GM12878 (cell line): ENCODE results near the gene EFHD2. TPM values are rescaled to one million over a fixed set of nuclear protein-coding genes. Genes with fewer than 3 reads are reported as not detected.

Source experiments
- ATAC-seq: fragments of 200-7000 bp; cut with Tn5 transposase; 3 replicates; pipeline ENCODE4 v1.9.1; 2020; ENCODE audit warnings: mild to moderate bottlenecking, moderate library complexity
- BruUV-seq: library from RNA; stranded (reverse); fragments of 400-500 nt; replicated peaks from 2 replicates; lab custom pipeline; 2021; lab: Mats Ljungman, UMichigan
- CTCF ChIA-PET: fragments of 300-600 bp; sonication (Branson Sonifier 250); formaldehyde crosslinking; extraction: SDS; loops from one replicate; lab custom pipeline; 2021; ENCODE audit warnings: inconsistent platforms; lab: Yijun Ruan, JAX
- POLR2A ChIA-PET: fragments of 350-600 bp; formaldehyde crosslinking; extraction: SDS; loops from one replicate; lab custom pipeline; 2021; ENCODE audit warnings: inconsistent platforms; lab: Charles Lee
- RAD21 ChIA-PET: fragments of 300-600 bp; sonication (Branson Sonifier 250); formaldehyde crosslinking; loops from one replicate; lab custom pipeline; 2023; ENCODE audit warnings: antibody characterized with exemption; ENCODE audit not compliant: unreplicated experiment; lab: Charles Lee
- SMC1A ChIA-PET: fragments of 300-600 bp; sonication (Branson Sonifier 250); formaldehyde crosslinking; loops from one replicate; lab custom pipeline; 2023; ENCODE audit not compliant: unreplicated experiment, uncharacterized antibody; lab: Charles Lee
- DNase-seq: peaks from one replicate; pipeline ENCODE4 v3.0.0-alpha.2; 2011; ENCODE audit warnings: low read depth, low spot score
- FAIRE-seq: peaks from 3 replicates; lab custom pipeline; 2011; peaks lifted over from hg19 to GRCh38; lab: Jason Lieb, UNC
- H2AFZ ChIP-seq: 2 replicates; pipeline ENCODE4 v1.6.0; 2011; ENCODE audit warnings: low read depth, low read length, control low read depth; ENCODE audit not compliant: control insufficient read depth
- H3K27ac ChIP-seq: 2 replicates; pipeline ENCODE4 v1.5.1; 2011; ENCODE audit warnings: control low read depth; ENCODE audit not compliant: control insufficient read depth, insufficient read depth
- H3K27me3 ChIP-seq, 2 experiments: replicated peaks in 1 of 2; 2 replicates each; pipeline versions ENCODE4 v1.6.0 to v1.6.1; 2011; ENCODE audit warnings: low read length in 1 of 2; ENCODE audit not compliant: control insufficient read depth in 2 of 2, insufficient read depth in 2 of 2
- H3K36me3 ChIP-seq, 2 experiments: 2 replicates each; pipeline ENCODE4 v1.5.1; 2011; ENCODE audit warnings: low read length in 1 of 2; ENCODE audit not compliant: control insufficient read depth in 2 of 2, insufficient read depth in 2 of 2
- H3K4me1 ChIP-seq: 2 replicates; pipeline ENCODE4 v1.6.1; 2011; ENCODE audit warnings: mild to moderate bottlenecking, low read length, moderate library complexity, mixed read lengths; ENCODE audit not compliant: control insufficient read depth, insufficient read depth
- H3K4me2 ChIP-seq: 2 replicates; pipeline ENCODE4 v1.6.0; 2011; ENCODE audit warnings: control low read depth; ENCODE audit not compliant: control insufficient read depth, insufficient read depth
- H3K4me3 ChIP-seq: fragments of 200-600 bp; sonication (generic); 2 replicates; pipeline ENCODE4 v1.5.1; 2016
- H3K79me2 ChIP-seq: 2 replicates; pipeline ENCODE4 v1.6.0; 2011; ENCODE audit warnings: low read length; ENCODE audit not compliant: control insufficient read depth, insufficient read depth
- H3K9ac ChIP-seq: 2 replicates; pipeline ENCODE4 v1.8.0; 2011; ENCODE audit warnings: low read length, control low read depth, mixed read lengths; ENCODE audit not compliant: control insufficient read depth, insufficient read depth
- H3K9me3 ChIP-seq: replicated peaks from 3 replicates; pipeline ENCODE4 v1.5.1; 2011; ENCODE audit warnings: mild to moderate bottlenecking, low read length; ENCODE audit not compliant: control insufficient read depth, insufficient read depth
- H4K20me1 ChIP-seq: 2 replicates; pipeline ENCODE4 v1.6.0; 2011; ENCODE audit not compliant: control insufficient read depth, insufficient read depth
- CEBPZ ChIP-seq: fragments of 150-350 bp; IDR thresholded peaks from 2 replicates; pipeline ENCODE4 v1.6.1; 2016; ENCODE audit warnings: low read depth, low read length
- EGR1 ChIP-seq, 2 experiments: IDR thresholded peaks; 1 replicate in 1 of 2; 2 replicates in 1 of 2; pipeline ENCODE4 v1.6.1; 2011 to 2012; ENCODE audit warnings: low read depth in 2 of 2, low read length in 2 of 2, borderline replicate concordance in 1 of 2, mild to moderate bottlenecking in 1 of 2, moderate library complexity in 1 of 2
- MTA3 ChIP-seq: IDR thresholded peaks from 2 replicates; pipeline ENCODE4 v1.6.1; 2012; ENCODE audit warnings: low read length, inconsistent platforms, borderline replicate concordance
- REST ChIP-seq: IDR thresholded peaks from 2 replicates; pipeline ENCODE4 v1.6.1; 2012; ENCODE audit warnings: mild to moderate bottlenecking, low read depth, low read length
- ZBTB4 ChIP-seq: fragments of 450-650 bp; formaldehyde crosslinking; IDR thresholded peaks from 2 replicates; pipeline ENCODE4 v1.4.0; 2022; ENCODE audit warnings: mild to moderate bottlenecking, moderate library complexity
- WGBS: methylation state at CpG from one replicate; pipeline ENCODE4 v1.1.6; 2016; ENCODE audit warnings: low lambda C conversion rate; ENCODE audit not compliant: insufficient replicate concordance, insufficient coverage; ENCODE audit errors: missing lambda C conversion rate; 5-methylcytosine and 5-hydroxymethylcytosine counted together
- in situ Hi-C: fragments of 300-500 bp; cut with MboI; formaldehyde crosslinking; loops from 9 replicates; pipeline ENCODE4 v1.14.3; 2018; ENCODE audit warnings: mixed read lengths
- intact Hi-C: fragments of 100-400 bp; cut with micrococcal nuclease; formaldehyde crosslinking; loops from one replicate; pipeline ENCODE4 v1.14.2; 2022; ENCODE audit not compliant: unreplicated experiment
- polyA plus RNA-seq, 11 experiments: library from polyadenylated mRNA; depleted of rRNA in 4 of 11; unstranded in 6 of 11; stranded (reverse) in 5 of 11; fragments of >200 nt; fragmentation: Nextera tagmentation in 4 of 11; fragmentation: Illumina TruSeq in 1 of 11; extraction: Ambion mirVana in 4 of 11; extraction: Trizol in 1 of 11; gene quantifications; 1 replicate in 1 of 11; 2 replicates in 10 of 11; pipeline versions ENCODE4 v1.2.1 to v1.2.3, GENCODE V29; 2011 to 2016; ENCODE audit warnings: inconsistent platforms in 2 of 11, missing spikeins in 2 of 11, low read depth in 1 of 11
- total RNA-seq, 4 experiments: library from RNA; depleted of rRNA in 3 of 4; stranded (reverse); fragments of >200 nt in 3 of 4; fragmentation: Illumina TruSeq in 1 of 4; extraction: Trizol in 1 of 4; gene quantifications; 2 replicates each; pipeline versions ENCODE4 v1.2.1 to v1.2.3, GENCODE V29; 2013 to 2021

The EFHD2 gene
- total and polyA plus RNA-seq, 10 of the 15 experiments (the other 5 are each of a cell fraction or from before 2014, with no cell fraction given) = 4.0 to 114 (median 66.1) TPM

- intact Hi-C loops (no loop called here), in situ Hi-C loops (no loop called here)
- FAIRE-seq (no peak), ATAC-seq (no peak), DNase-seq (no peak)
- no peaks in the 10 kb centered on the region for H3K27me3 ChIP-seq
- H3K27ac ChIP-seq = no peak within 1 kb of the TSS
- H4K20me1 ChIP-seq = no peaks in the 10 kb centered on the region
- no peaks in the 10 kb centered on the region for H3K79me2 ChIP-seq
- no peak within 1 kb of the TSS for H2AFZ ChIP-seq
- no peak within 1 kb of the TSS for H3K9ac ChIP-seq
- WGBS = 27% methylated on average over 5 of the region's 5 CpGs
- SMC1A ChIA-PET = no interaction called here
- RAD21 ChIA-PET = no interaction called here
- no peaks in the 10 kb centered on the region for H3K36me3 ChIP-seq
- BruUV-seq = no TSS peak
- TF ChIP-seq MTA3 = no peak
- POLR2A ChIA-PET = no interaction called here
- H3K4me3 ChIP-seq = no peak within 1 kb of the TSS
- H3K4me2 ChIP-seq = no peak within 1 kb of the TSS
- no peaks in the 10 kb centered on the region for H3K9me3 ChIP-seq
- CTCF ChIA-PET = no interaction called here
- H3K4me1 ChIP-seq = no peaks in the 10 kb centered on the region
Measured at GRCh38 chr1:15475752-15476314, 66.1 kb downstream of the EFHD2 start, which contains the start of gene CELA2B. Gene CELA2B (plus strand): TSS chr1:15476104. CDS start chr1:15476126, 22 bp downstream.

- intact Hi-C loops (no loop called here), in situ Hi-C loops (no loop called here)
- ChIA-PET POLR2A (no interaction called here), SMC1A (no interaction called here), RAD21 (no interaction called here), CTCF (no interaction called here)
- FAIRE-seq = no peak
- no TSS peak for BruUV-seq
- H3K4me2 ChIP-seq = no peak overlapping the region
- H4K20me1 ChIP-seq = no peaks in the 10 kb centered on the region
- 59% methylated on average over 3 of the region's 3 CpGs for WGBS
- no peak overlapping the region for H3K27ac ChIP-seq
- no peaks in the 10 kb centered on the region for H3K36me3 ChIP-seq
- ATAC-seq = no peak
- H3K79me2 ChIP-seq = no peaks in the 10 kb centered on the region
- no peak overlapping the region for H2AFZ ChIP-seq
- no peaks in the 10 kb centered on the region for H3K4me1 ChIP-seq
- no peak overlapping the region for H3K9ac ChIP-seq
- no peaks in the 10 kb centered on the region for H3K27me3 ChIP-seq
- TF ChIP-seq REST = no peak
- no peak for TF ChIP-seq ZBTB4 (CRISPR knock-in tag)
- no peak for TF ChIP-seq CEBPZ
- TF ChIP-seq EGR1 (IDR thresholded peaks at IDR 0.05; ENCODE audit: borderline replicate concordance in 1 of 2, low read depth in 2 of 2, low read length in 2 of 2) = no peak
- DNase-seq = no peak
- no peak overlapping the region for H3K4me3 ChIP-seq
- no peaks in the 10 kb centered on the region for H3K9me3 ChIP-seq
Measured at GRCh38 chr1:15476927-15477326, 67.2 kb downstream of the EFHD2 start.
